NOMO-1 treated with DMSO at 0.1 percent for 48 hours (cell line): ENCODE results near the gene ABI3BP.

ENCODE experiments used
- DNase-seq: peaks from one replicate; lab custom pipeline; 2025; ENCODE audit not compliant: unreplicated experiment; lab: John Stamatoyannopoulos, UW

The ABI3BP gene

DNA sequence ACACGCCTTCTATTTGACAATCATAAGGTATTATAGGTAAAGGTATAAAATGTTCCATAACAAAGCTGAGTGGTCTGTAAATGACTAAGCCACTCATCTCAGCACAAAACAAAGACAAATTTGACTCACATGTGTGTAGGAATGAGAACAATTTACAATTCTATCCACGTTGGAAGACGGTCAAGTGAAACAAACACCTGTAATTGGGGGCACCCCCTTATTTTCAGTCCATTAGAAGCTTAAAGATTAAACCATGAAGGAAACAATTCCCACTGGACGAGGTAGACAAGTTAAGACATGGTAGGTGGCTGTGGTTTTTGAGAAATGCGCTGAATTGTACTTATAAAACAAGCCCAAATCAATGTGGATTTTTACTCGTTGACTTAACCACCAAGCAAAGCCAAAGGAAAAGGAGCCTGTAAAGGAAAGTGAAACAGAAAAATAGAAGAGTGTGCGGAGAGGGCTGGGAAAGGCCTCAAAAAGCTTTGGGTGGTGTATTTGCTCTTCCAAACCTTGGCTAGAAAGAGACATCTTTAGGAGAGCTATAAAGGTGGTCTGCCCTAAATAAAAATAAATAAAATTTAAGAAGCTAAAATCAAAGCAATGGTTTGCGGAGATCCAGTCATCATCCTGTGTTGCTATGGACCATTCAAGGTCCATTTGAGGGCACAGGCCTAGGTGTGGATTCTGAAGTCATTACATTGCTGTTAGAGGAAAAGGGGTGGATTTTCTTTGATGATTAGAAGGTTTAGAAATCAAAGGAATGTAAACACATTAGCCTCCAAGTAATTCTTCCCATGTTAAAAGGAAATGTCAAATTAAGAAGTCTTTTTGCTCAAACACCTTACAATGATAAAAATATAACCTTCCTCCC is 148.9 kb downstream of the ABI3BP start:
- DNase-seq = no peak

DNA sequence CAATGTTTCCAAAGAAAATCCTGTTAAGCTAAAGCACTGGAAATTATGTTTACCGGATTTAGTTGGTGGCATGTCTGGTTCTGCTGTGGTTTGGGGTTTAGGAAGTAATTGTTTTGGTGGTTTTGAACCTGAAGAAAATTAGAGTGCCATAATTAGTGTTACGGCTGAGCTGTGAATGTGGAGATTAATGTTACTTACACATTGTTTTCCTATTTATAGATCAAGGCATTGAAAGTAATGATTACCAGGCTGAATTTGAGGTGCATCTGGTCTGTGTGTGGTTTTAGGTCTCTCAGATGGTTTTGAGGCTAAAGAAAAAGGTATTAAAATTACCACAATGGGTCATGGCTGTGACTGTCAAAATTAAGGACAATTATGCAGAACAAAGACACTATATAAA is 155.1 kb downstream of the ABI3BP start:
- DNase-seq = peak; percentile 4

DNA sequence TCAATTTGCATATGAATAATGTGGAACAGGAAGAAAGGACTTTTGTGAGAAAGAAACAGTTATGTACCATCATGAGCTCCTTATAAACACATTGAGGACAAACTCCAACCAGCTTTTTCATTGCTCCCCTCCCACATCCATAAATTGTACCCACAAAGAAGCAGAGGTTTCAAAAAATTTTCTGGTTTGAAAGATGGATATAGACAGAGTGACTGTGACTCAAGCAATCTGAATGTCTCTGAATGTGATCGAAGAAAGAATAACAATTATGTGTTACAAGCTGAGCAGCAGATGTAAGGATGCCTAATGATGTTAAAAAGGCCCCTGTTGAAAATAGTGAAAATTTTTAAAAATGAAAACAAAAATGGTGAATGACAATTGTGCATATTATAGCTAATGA is 156.6 kb downstream of the ABI3BP start:
- DNase-seq = no peak

GRCh38 chr3:100834332-100834731 is 158.9 kb downstream of the ABI3BP start:
- DNase-seq = no peak

GRCh38 chr3:100833483-100833882 is 159.7 kb downstream of the ABI3BP start:
- DNase-seq = no peak

- DNase-seq = no peak
Measured at GRCh38 chr3:100831629-100832028, 161.6 kb downstream of the ABI3BP start.

DNA sequence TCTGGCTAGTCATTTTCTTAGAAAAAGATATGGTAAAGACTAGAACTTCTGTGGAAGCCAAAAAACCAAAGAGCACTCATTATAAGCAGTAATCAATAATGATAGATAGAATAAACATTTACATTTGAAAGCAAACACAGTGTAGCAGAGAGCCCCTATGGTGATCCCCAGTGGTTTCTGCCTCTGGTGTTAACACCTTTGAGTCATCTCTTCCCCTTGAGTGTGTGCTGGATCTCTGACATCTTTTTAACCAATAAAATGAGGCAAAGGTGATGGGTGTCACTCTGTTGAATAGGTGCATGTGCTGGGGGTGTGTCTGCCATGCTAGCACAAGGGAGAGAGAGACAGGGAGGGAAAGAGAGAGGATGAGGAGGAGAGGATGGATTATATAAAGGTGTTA is 162.3 kb downstream of the ABI3BP start:
- no peak for DNase-seq

DNA sequence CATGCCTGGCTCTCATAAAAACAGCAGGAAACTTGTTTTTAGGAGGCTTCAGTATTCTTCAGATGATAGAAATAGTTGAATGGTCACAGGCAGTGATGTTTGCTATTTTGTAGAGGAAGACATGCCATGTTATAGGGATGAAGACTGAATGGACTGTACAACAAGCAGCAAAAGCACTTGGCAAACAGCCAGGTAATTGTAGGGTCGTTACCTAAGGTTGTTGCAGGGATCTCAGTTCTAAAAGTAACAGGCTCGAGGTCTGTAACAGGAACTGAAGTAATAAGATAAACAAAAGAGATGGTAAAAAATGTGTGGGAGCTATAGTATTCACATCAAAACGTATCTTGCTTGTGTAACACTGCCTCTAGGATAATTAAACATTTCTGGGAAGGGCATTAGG is 167.6 kb downstream of the ABI3BP start:
- DNase-seq = no peak

GRCh38 chr3:100815583-100815982 is 177.6 kb downstream of the ABI3BP start:
- DNase-seq = no peak

GRCh38 chr3:100813828-100814227 is 179.4 kb downstream of the ABI3BP start:
- no peak for DNase-seq

- no peak for DNase-seq
Measured at GRCh38 chr3:100811779-100812507, 181.3 kb downstream of the ABI3BP start.

- no peak for DNase-seq
Measured at GRCh38 chr3:100810671-100811070, 182.6 kb downstream of the ABI3BP start.

- DNase-seq = no peak
Measured at GRCh38 chr3:100804631-100805030, 188.6 kb downstream of the ABI3BP start.

DNA sequence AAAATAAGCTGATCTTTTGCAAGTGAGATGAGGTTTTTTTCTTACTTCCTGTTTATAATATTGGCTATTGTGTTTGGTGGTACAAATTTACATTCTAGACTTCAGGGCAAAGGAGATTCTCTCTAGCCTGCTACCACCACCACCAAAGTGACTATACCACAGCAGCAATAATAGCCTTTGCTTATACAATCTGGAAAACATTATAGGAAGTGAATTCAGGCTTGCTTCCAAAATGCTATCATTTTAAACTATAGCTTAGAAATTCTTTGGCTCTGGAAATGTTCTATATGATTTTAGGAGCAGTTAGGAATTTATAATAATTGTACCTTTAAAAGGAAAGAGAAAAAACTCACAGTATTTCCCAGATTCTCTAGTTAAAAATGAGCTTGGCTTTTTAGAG is 189.5 kb downstream of the ABI3BP start:
- no peak for DNase-seq

DNA sequence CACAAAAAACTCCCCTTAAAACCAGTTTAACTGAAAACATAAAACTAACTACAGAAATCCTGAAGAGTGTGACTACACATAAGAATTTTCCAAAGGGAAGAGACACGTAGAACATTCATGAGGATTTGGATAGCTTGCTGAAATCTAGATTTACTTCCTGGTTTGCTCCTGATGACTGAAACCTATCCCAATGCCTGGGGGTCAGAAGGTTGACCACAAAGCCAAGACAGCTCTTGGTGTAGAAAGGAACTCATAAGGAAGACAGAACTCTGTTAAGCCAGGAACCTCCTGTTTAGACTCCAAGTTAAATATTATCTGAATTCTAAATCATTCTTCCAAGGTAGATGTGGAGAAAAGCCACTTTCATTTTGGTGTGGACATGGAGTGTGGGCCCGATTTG is 191.1 kb downstream of the ABI3BP start:
- DNase-seq = no peak

DNA sequence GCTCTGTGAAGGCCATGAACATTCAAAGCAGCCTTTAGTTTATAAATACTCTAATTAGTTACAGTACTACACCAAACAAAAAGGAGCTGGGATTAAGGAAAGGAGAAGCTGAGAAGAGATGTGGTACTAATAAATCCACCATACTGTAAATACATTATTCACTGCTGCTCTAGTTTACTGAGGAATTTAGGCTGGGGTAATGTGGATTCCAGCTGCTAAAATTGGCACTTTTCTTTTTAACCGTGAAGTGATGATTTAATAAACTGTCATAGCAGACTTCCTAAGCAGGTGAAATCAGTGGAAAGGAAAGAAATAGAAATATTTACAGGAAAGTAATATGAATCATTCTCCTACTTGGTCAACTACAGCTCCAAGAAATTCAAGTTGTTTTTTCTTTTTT is 195.2 kb downstream of the ABI3BP start:
- DNase-seq = no peak

DNA sequence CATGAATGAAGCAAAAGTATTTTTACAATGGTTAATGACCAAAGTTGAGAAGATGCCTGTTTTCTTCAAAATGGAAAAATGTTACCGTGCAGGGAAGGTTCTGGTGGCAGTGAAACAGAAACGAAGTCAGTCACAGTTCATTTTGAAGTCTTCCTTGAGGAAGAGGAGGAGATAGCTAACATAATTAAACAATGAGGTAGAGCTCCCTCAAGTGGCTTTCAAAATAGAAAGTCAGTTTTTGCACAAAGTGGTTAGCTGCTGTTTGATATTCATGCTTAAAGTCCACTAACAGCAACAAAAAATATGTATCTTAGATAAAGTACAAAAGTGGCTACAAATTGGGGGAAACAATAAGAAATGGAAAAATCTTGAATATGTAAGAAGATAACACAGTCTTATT is 196.7 kb downstream of the ABI3BP start:
- peak; percentile 22 for DNase-seq

DNA sequence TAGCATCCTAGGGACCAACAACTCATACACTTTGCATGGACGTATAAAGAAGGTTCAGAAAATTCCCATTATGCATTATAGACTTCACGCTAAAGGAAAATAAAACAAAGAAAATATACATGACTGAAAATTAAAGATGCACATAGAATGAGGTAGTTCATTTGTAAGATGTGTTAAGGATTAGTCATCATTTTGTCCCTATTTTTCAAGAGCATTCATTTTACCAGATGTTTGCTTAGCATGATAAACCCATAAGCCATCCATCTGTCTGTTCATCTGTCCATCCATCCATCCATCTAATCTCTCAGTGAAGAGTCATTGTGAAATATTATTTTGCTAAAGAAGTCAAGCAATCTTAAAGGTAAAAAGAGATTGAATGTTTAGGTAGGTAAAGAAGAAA is 203.6 kb downstream of the ABI3BP start:
- no peak for DNase-seq

GRCh38 chr3:100783619-100784018 is 209.6 kb downstream of the ABI3BP start:
- DNase-seq = no peak

DNA sequence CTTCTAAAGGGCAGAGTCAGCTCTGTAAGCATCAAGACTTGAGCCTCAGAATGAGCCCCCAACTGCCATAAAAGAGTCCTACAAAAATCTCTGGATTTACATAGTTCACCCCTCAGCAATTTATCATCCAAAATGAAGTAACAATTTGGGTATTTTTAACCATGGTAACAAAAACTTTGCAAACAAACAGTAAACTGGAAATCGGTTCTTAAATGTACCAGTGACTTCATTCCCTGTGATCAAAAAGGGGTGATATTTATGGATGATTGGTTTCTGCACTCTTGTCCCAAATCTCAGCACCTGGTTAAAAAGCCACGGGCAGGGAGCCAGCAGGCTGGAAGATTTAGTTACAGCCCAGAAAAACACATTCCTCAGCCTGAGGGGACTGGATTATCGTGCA is 210.3 kb downstream of the ABI3BP start:
- no peak for DNase-seq

- no peak for DNase-seq
Measured at GRCh38 chr3:100782348-100782747, 210.9 kb downstream of the ABI3BP start.

DNA sequence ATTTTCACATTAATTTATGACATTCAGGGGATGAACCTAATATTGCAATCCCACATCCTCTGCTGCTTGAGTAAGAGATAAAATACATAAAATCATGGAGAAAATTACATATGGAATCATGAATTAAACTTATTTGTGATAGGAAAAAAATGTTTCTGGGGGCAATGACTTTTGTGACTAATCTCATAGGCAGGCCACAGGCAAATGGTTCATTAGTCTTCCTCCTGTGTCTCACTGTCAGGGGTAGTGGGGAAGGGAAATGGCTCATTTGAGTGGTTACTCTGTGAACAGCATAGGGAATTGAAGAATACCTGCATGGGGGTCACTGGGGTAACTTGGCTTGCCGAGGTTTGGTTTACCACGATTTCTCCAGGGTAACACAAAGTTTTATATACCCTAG is 211.9 kb downstream of the ABI3BP start:
- no peak for DNase-seq
